HG03045 (cell line): ENCODE measurements around the gene HSD3B1.
"Not testable (repeated sequence)": the region's sequence is repeated elsewhere in the genome, so short reads cannot be mapped to it uniquely, and the experiment has no call there.

Source experiments
- ATAC-seq: cut with Tn5 transposase; IDR thresholded peaks from one replicate; pipeline ENCODE4 v1.9.1; 2021; ENCODE audit warnings: mild to moderate bottlenecking, moderate library complexity; ENCODE audit not compliant: unreplicated experiment

Gene HSD3B1

DNA sequence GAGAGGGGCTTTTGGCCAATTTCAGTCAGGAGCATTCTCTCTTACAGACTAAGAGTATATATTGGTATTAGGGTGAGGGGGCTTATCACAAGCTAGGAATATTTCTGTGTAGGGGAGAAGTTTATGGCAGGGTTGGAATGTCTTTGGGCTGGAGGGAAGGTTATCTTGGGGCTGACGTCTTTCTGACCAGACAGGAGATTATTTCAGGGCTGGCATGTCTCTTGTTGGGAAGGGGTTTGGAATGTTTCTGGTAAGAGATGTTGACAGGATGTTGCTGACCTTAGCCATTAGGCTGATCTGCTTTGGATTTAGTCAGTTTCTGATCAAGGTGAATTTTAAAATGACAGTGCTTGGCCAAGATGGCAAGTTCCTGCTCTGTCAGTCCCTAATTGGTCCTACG is 17.8 kb upstream of the HSD3B1 start:
- no peak for ATAC-seq

GRCh38 chr1:119490925-119491324 is 16.1 kb upstream of the HSD3B1 start:
- ATAC-seq: no peak

DNA sequence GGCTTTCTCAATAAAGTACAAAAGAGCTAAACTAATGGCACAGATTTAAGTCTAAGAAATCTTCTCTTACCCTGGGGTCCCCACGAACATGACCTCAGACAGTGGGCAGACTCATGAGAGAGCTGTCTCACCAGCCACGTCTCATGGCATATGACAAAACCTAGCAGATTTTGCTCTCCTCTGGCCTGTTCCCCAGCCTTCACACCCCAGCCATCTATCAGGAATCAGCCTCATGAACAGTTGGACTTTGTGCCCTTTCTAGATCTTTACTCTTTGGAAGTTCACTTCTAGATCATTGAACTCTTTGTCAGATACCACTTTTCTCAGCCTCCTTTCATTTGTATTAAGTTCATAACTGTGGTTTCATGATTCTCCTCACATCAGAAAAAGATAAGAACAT is 14.2 kb upstream of the HSD3B1 start:
- no peak for ATAC-seq

DNA sequence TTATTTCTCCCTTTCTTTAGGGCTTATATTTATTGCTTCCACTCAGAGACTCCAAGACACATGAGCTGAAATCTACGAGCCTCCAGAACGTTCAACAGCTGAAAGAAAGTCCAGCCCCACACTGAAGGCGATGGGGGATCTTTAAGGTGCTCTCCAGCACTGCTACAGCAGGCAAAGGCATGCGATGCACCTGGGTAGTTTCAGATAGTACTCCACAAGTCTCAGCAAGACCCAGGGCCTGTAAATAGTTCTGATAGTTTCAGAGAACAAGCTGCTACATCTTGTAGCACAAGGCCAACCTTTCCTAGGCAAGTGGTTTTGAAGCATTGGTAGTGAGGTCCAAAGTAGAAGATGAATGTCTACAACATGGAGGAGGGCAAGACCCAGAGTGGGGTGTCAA is 2.2 kb upstream of the HSD3B1 start:
- no peak for ATAC-seq

DNA sequence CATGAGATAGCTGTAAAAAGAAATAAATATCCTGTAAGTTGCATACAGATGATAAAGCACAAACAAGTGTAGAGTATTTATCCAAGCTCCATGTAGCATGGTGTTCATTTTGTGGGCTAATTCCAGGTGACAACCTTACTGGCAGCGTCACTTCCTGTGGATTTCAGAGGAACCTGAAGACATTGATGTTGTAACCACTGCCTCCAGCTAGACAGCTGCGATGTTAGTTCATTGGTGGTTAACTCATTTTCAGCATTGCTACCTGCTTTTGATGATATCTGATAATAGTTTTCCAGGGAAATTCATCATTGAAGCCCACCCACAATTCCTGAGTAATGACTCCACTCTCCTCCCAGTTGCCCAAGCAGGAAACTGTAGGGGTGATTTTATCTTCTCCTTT is 3.0 kb downstream of the HSD3B1 start:
- no peak for ATAC-seq

DNA sequence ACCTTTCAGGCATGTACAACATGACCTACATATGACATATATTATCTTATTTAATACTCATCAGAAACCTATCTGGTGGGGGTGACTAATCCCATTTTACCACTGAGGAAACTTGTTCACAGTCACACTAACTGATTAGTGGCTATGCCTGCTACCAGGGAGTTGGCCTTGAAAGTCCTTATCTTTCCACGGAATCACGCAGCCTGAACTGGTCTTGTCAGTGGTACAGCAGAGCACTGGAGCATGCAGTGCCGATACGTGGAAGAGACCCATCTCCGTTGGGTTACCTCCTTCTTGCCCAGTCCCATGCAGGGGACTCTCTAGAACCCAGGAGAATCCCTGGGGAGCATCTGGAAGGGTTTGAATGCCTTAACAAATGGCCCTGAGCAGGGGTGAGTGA is 8.2 kb downstream of the HSD3B1 start:
- no peak for ATAC-seq

GRCh38 chr1:119516247-119516646 is 9.2 kb downstream of the HSD3B1 start:
- no peak for ATAC-seq

GRCh38 chr1:119516680-119517079 is 9.7 kb downstream of the HSD3B1 start:
- no peak for ATAC-seq

- ATAC-seq: not testable (repeated sequence)
Observed at GRCh38 chr1:119517667-119518066, 10.7 kb downstream of the HSD3B1 start.

DNA sequence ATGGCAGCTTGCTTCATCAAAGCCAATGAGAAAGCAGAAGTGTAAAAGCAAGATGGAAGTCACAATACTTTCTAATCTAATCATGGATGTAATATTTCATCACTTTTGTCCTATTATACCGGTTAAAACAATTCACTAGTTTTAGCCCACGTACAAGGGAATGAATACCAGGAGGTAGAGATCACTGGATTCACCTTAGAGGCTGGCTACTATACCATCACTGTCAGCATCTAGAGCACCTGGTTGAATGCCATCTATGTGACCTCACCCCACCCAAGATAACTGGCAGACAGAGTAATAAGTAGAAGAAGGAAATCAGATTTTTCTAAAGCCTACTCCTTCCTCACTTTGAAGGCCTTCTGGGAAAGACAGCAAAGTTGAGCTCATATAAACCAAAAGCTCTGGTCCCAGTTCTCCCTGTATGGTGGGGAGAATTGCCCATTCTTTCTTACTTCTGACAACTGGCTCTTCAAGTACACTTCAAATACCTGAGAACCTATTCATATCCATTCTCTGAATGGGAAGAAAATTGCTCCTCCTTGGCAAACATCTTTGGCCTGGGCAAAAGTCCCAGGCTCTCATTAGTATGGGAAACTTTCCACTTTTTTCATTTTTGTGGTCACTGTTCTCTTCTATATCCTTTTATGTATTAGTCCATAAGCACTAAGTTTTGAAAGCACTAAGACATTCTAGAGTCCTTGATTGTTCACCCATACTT is 24.8 kb downstream of the HSD3B1 start:
- ATAC-seq: no peak

- ATAC-seq: no peak
Observed at GRCh38 chr1:119532324-119532910, 25.4 kb downstream of the HSD3B1 start.

- ATAC-seq: no peak
Observed at GRCh38 chr1:119535381-119535780, 28.4 kb downstream of the HSD3B1 start.

GRCh38 chr1:119537966-119538365 is 31.0 kb downstream of the HSD3B1 start:
- no peak for ATAC-seq

DNA sequence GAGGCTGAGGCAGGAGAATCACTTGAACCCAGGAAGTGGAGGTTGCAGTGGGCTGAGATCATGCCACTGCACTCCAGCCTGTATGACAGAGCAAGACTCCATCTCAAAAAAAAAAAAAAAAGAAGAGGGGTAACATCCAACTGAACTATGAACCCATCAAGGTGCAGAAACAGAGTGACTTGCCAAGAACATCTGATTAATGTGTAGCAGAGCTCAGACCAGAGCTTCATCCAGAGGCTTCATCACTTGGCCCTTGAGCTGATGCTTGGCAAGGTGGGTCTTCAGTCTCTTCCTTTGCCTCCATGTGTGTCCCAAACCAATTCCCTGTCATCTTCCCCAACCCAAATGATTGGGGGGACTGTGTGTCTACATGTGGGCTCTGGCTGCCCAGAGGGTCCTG is 32.6 kb downstream of the HSD3B1 start:
- no peak for ATAC-seq

DNA sequence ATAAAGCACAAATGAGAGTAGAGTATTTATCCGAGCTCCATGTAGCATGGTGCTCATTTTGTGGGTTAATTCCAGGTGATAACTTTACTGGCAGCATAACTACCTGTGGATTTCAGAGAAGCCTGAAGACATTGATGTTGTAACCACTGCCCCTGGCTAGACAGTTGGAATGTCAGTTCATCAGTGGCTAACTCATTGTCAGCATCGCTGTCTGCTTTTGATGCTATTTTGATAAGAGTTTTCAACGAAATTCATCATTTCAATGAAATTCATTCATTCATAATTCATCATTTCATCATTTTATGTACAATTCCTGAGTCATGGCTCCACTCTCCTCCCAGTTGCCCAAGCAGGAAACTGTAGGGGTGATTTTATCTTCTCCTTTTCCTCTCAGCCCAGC is 34.4 kb downstream of the HSD3B1 start:
- ATAC-seq: no peak

- ATAC-seq: no peak
Observed at GRCh38 chr1:119542492-119542946, 35.5 kb downstream of the HSD3B1 start.

- no peak for ATAC-seq
Observed at GRCh38 chr1:119544165-119544762, 37.3 kb downstream of the HSD3B1 start.

GRCh38 chr1:119546641-119547040 is 39.6 kb downstream of the HSD3B1 start:
- ATAC-seq: no peak

- ATAC-seq: no peak
Observed at GRCh38 chr1:119547306-119547705, 40.3 kb downstream of the HSD3B1 start.

- ATAC-seq: no peak
Observed at GRCh38 chr1:119547805-119548204, 40.8 kb downstream of the HSD3B1 start.

DNA sequence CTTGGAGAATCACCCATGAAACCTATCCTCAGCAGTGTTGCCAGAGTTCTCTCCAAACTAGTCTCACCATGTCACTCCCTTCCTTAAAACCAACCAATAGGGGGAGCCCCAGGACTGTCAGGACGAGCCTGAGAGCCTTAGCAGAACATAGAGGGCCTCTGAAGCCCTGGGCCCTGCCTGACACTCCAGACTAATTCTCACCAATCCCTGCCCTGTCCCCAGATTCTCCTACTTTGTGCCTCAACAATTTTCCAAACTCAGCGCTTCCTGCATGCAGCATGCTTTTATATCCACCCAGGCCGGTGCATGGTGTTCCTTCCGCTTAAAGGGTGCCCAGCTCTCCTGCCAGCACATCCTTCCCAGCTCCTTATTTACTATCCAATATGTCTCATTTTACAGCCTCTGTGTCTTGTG is 42.7 kb downstream of the HSD3B1 start:
- no peak for ATAC-seq

GRCh38 chr1:119550381-119550780 is 43.4 kb downstream of the HSD3B1 start:
- ATAC-seq: no peak
